DND-41 (cell line): ENCODE data around the gene COMMD9.

Experiments used
- ATAC-seq: fragments of 200-7000 bp; cut with Tn5 transposase; 3 replicates; pipeline ENCODE4 v1.9.1; 2021; ENCODE audit warnings: low read depth; ENCODE audit not compliant: insufficient read depth
- DNase-seq: peaks from one replicate; pipeline ENCODE4 v3.0.0-alpha.2; 2020
- H2AFZ ChIP-seq: 2 replicates; pipeline ENCODE4 v1.6.0; 2012; ENCODE audit warnings: low read depth, low read length
- H3K27ac ChIP-seq: 2 replicates; pipeline ENCODE4 v1.5.1; 2012; ENCODE audit warnings: low read length, inconsistent platforms
- H3K27me3 ChIP-seq: fragments of 200-600 bp; sonication (generic); 2 replicates; pipeline ENCODE4 v1.6.0; 2012; ENCODE audit warnings: low read length, mild to moderate bottlenecking, inconsistent platforms; ENCODE audit not compliant: insufficient read depth, poor library complexity
- H3K36me3 ChIP-seq: 2 replicates; pipeline ENCODE4 v1.5.1; 2012; ENCODE audit warnings: low read length, inconsistent platforms; ENCODE audit not compliant: insufficient read depth
- H3K4me1 ChIP-seq: 2 replicates; pipeline ENCODE4 v1.5.1; 2012; ENCODE audit warnings: mild to moderate bottlenecking, low read length; ENCODE audit not compliant: insufficient read depth
- H3K4me2 ChIP-seq: 2 replicates; pipeline ENCODE4 v1.6.0; 2012; ENCODE audit warnings: mild to moderate bottlenecking, moderate library complexity, low read length, inconsistent platforms; ENCODE audit not compliant: insufficient read depth
- H3K4me3 ChIP-seq, 2 experiments: fragments of 200-600 bp in 1 of 2; shearing (Covaris generic) in 1 of 2; 2 replicates each; pipeline ENCODE4 v1.5.1; 2012 to 2016; ENCODE audit warnings: inconsistent platforms in 2 of 2, low read length in 2 of 2, mild to moderate bottlenecking in 2 of 2, low read depth in 1 of 2, moderate library complexity in 1 of 2
- H3K79me2 ChIP-seq: 2 replicates; pipeline ENCODE4 v1.6.0; 2012; ENCODE audit warnings: low read length, inconsistent platforms; ENCODE audit not compliant: insufficient read depth
- H3K9ac ChIP-seq: 2 replicates; pipeline ENCODE4 v1.6.0; 2012; ENCODE audit warnings: low read depth, mild to moderate bottlenecking, inconsistent platforms, low read length, moderate library complexity
- H3K9me3 ChIP-seq: 2 replicates; pipeline ENCODE4 v1.5.1; 2012; ENCODE audit warnings: low read length, moderate library complexity, mild to moderate bottlenecking, inconsistent platforms; ENCODE audit not compliant: insufficient read depth, severe bottlenecking
- H4K20me1 ChIP-seq: 2 replicates; pipeline ENCODE4 v1.6.0; 2012; ENCODE audit warnings: low read length; ENCODE audit not compliant: insufficient read depth
- EZH2 ChIP-seq: IDR thresholded peaks from 3 replicates; pipeline ENCODE4 v1.6.1; 2012; ENCODE audit warnings: borderline replicate concordance, low read depth, mild to moderate bottlenecking, moderate library complexity, low read length, inconsistent platforms; ENCODE audit not compliant: severe bottlenecking
- TF ChIP-seq, protein P1 (sequence below): IDR thresholded peaks from 2 replicates; pipeline ENCODE4 v1.5.1; 2012; ENCODE audit warnings: borderline replicate concordance, low read length, moderate library complexity, mild to moderate bottlenecking; ENCODE audit not compliant: poor library complexity, severe bottlenecking; ENCODE audit errors: extremely low read depth

Gene COMMD9

GRCh38 chr11:36253238-36253637 is 36.0 kb downstream of the COMMD9 start:
- Histone ChIP-seq H3K4me1 (no peaks in the 10 kb centered on the region), H3K4me2 (no peak overlapping the region), H3K9ac (no peak overlapping the region), H4K20me1 (no peaks in the 10 kb centered on the region), H3K4me3 (no peak overlapping the region), H3K9me3 (no peaks in the 10 kb centered on the region), H3K27ac (no peak overlapping the region), H2AFZ (no peak overlapping the region), H3K27me3 (peaks cover 3% of the 10 kb centered on the region), H3K36me3 (no peaks in the 10 kb centered on the region), H3K79me2 (no peaks in the 10 kb centered on the region)
- no peak for ATAC-seq
- no peak for TF ChIP-seq EZH2
- TF ChIP-seq, protein P1, sequence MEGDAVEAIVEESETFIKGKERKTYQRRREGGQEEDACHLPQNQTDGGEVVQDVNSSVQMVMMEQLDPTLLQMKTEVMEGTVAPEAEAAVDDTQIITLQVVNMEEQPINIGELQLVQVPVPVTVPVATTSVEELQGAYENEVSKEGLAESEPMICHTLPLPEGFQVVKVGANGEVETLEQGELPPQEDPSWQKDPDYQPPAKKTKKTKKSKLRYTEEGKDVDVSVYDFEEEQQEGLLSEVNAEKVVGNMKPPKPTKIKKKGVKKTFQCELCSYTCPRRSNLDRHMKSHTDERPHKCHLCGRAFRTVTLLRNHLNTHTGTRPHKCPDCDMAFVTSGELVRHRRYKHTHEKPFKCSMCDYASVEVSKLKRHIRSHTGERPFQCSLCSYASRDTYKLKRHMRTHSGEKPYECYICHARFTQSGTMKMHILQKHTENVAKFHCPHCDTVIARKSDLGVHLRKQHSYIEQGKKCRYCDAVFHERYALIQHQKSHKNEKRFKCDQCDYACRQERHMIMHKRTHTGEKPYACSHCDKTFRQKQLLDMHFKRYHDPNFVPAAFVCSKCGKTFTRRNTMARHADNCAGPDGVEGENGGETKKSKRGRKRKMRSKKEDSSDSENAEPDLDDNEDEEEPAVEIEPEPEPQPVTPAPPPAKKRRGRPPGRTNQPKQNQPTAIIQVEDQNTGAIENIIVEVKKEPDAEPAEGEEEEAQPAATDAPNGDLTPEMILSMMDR = no peak
- no peak for DNase-seq

DNA sequence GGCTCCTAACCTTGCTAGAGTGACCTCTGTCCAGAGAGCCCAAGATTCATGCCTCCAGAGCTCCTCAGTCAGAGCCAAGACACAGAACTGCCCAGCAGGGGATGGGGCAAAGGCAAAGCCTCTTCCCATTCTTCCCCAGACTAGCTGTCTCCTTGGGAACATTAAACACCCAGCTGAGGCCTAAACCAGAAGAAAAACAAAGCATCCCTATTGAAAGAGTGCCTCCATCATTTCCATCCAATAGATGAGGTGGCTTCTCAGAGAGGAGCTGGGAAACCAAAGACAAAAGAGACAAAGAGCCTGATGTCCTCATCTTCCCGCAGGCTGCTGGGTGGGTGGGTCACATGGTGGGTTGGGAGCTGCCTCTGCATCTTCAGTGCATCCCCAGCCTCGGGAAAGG is 37.4 kb downstream of the COMMD9 start:
- ATAC-seq (no peak), DNase-seq (no peak)
- Histone ChIP-seq H3K4me2 (no peak overlapping the region), H3K4me1 (no peaks in the 10 kb centered on the region), H3K9ac (no peak overlapping the region), H3K27ac (no peak overlapping the region), H3K79me2 (no peaks in the 10 kb centered on the region), H3K27me3 (no peaks in the 10 kb centered on the region), H2AFZ (no peak overlapping the region), H4K20me1 (no peaks in the 10 kb centered on the region), H3K4me3 (no peak overlapping the region), H3K9me3 (no peaks in the 10 kb centered on the region), H3K36me3 (no peaks in the 10 kb centered on the region)
- TF ChIP-seq EZH2 = no peak
- TF ChIP-seq, protein P1 = no peak

DNA sequence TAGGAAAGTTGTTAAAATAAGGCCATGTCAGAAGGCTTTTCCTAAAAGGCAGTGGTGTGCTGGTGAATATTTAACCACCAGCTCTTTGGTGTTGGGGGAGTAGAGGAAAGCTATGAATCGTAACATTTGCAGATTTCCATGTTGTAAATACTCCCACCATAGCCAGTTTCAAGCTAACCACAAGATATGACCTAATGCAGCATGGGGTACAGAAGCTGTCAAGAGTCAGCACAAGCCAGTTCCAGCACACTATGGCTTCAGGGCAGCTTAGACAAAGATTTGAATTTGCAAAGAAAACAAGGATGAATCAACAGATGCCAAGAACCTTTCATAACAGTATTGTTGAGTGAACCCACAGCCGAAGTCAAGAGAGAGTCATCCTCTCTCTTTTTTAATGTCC is 40.0 kb downstream of the COMMD9 start:
- Histone ChIP-seq H3K27ac (no peak overlapping the region), H3K9me3 (no peaks in the 10 kb centered on the region), H3K4me2 (no peak overlapping the region), H2AFZ (no peak overlapping the region), H3K4me1 (no peaks in the 10 kb centered on the region), H3K79me2 (no peaks in the 10 kb centered on the region), H3K36me3 (no peaks in the 10 kb centered on the region), H4K20me1 (no peaks in the 10 kb centered on the region), H3K27me3 (peaks cover 2% of the 10 kb centered on the region), H3K9ac (no peak overlapping the region), H3K4me3 (no peak overlapping the region)
- no peak for DNase-seq
- no peak for ATAC-seq
- TF ChIP-seq, protein P1 = no peak
- no peak for TF ChIP-seq EZH2

DNA sequence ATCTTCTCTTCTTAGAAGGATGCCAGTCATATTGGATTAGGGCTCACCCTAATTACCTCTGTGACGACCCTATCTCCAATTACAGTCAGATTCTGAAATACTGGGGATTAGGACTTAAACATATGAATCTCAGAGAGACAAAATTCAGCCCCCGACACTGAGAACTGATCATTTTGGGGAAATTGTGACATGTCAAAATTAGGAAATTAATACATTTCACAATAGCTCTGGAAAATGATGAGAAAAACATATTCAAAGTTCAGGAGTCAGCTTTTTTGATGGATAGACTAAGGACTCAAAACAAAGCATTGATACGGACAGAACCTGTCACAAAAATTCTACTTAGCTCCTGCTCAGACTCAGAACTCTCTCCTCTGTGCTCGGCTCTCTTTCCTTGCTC is 40.8 kb downstream of the COMMD9 start:
- Histone ChIP-seq H3K27me3 (peaks cover 7% of the 10 kb centered on the region), H3K4me1 (no peaks in the 10 kb centered on the region), H3K9ac (no peak overlapping the region), H3K79me2 (no peaks in the 10 kb centered on the region), H3K36me3 (no peaks in the 10 kb centered on the region), H4K20me1 (no peaks in the 10 kb centered on the region), H3K9me3 (no peaks in the 10 kb centered on the region), H3K4me2 (no peak overlapping the region), H2AFZ (no peak overlapping the region), H3K4me3 (no peak overlapping the region), H3K27ac (no peak overlapping the region)
- TF ChIP-seq, protein P1 = no peak
- TF ChIP-seq EZH2 = no peak
- ATAC-seq (no peak), DNase-seq (no peak)
